ENCODE data around the gene KRTAP12-2. TPM values are rescaled to one million over a fixed set of nuclear protein-coding genes. Genes with fewer than 3 reads are reported as not detected.

KRTAP12-2 gene
- total and polyA plus RNA-seq, 10 of the 15 experiments (the other 5 are each of a cell fraction or from before 2014, with no cell fraction given) = not detected

GRCh38 chr21:44713130-44713529, 46.4 kb upstream of the KRTAP12-2 start (continued):
- TF ChIP-seq CUX1 (IDR thresholded peaks at IDR 0.05; ENCODE audit: insufficient replicate concordance, low read depth, low read length) (no peak), BCL11A (IDR thresholded peaks at IDR 0.05; ENCODE audit: low read depth, low read length) (no peak), ZNF622 (IDR thresholded peaks at IDR 0.05) (no peak), KAT2A (conservative IDR thresholded peaks at IDR 0.05; ENCODE audit: control insufficient read depth, low read depth, low read length) (no peak), CHD2 (IDR thresholded peaks at IDR 0.05; ENCODE audit: borderline replicate concordance, low read depth, low read length) (no peak), JUND (IDR thresholded peaks at IDR 0.05; ENCODE audit: low read depth, low read length) (no peak), CREM (IDR thresholded peaks at IDR 0.05; ENCODE audit: low read depth) (no peak), SMAD5 (IDR thresholded peaks at IDR 0.05; ENCODE audit: low read depth) (no peak), IKZF2 (IDR thresholded peaks at IDR 0.05) (no peak), ZNF274 (IDR thresholded peaks at IDR 0.05; ENCODE audit: insufficient read depth, insufficient read length) (no peak), KDM1A (IDR thresholded peaks at IDR 0.05; ENCODE audit: borderline replicate concordance) (no peak)
